ENCODE measurements around the gene CCDC63. TPM values are rescaled to one million over a fixed set of nuclear protein-coding genes. Genes with fewer than 3 reads are reported as not detected.

CCDC63 gene
- total RNA-seq, 2 donors from 2014 or later: 0.95 to 3.1 TPM

GRCh38 chr12:110816248-110816647, 30.5 kb upstream of the CCDC63 start:
- H3K9me3 ChIP-seq (ENCODE audit: control insufficient read depth, low read length): no peaks in the 10 kb centered on the region
- no peak overlapping the region for H3K27ac ChIP-seq (ENCODE audit: low read depth, low read length)
- no peaks in the 10 kb centered on the region for H3K4me1 ChIP-seq (ENCODE audit: control insufficient read depth, insufficient read depth, low read length)
- no peak overlapping the region for H3K4me3 ChIP-seq (ENCODE audit: low read length)
- Mint-ChIP-seq H3K27me3 (ENCODE audit: insufficient read depth) (peaks cover 75% of the 10 kb centered on the region), H3K27ac (no peak overlapping the region), H3K4me1 (peaks cover 6% of the 10 kb centered on the region), H3K36me3 (ENCODE audit: low read depth) (no peaks in the 10 kb centered on the region), H3K9me3 (no peaks in the 10 kb centered on the region), H3K4me3 (no peak overlapping the region)
- 77% methylated on average over 1 of the region's 1 CpG; no CpG with 5 or more reads in 1 of the 2 experiments for WGBS, 2 experiments (ENCODE audit: insufficient coverage in 1 of 2, insufficient read length in 1 of 2)
- no peak for DNase-seq
- H3K9ac ChIP-seq (ENCODE audit: extremely low read depth, low read length, poor library complexity, severe bottlenecking): no peak overlapping the region
- peaks cover 59% of the 10 kb centered on the region for H3K27me3 ChIP-seq (ENCODE audit: control insufficient read depth, insufficient read depth, low read length, poor library complexity, severe bottlenecking)
- no peak for TF ChIP-seq CTCF (conservative IDR thresholded peaks at IDR 0.05)
- H3K36me3 ChIP-seq (ENCODE audit: control insufficient read depth, insufficient read depth, low read length): no peaks in the 10 kb centered on the region

GRCh38 chr12:110816779-110817178, 30.0 kb upstream of the CCDC63 start:
- WGBS, 2 experiments (ENCODE audit: insufficient coverage in 1 of 2, insufficient read length in 1 of 2): 0 to 53% methylated on average over 1 of the region's 1 CpG
- Mint-ChIP-seq H3K27ac (no peak overlapping the region), H3K36me3 (ENCODE audit: low read depth) (no peaks in the 10 kb centered on the region), H3K27me3 (ENCODE audit: insufficient read depth) (peaks cover 74% of the 10 kb centered on the region), H3K4me3 (no peak overlapping the region), H3K4me1 (peaks cover 6% of the 10 kb centered on the region), H3K9me3 (no peaks in the 10 kb centered on the region)
- Histone ChIP-seq H3K36me3 (ENCODE audit: control insufficient read depth, insufficient read depth, low read length) (no peaks in the 10 kb centered on the region), H3K9me3 (ENCODE audit: control insufficient read depth, low read length) (no peaks in the 10 kb centered on the region), H3K27ac (ENCODE audit: low read depth, low read length) (no peak overlapping the region), H3K4me3 (ENCODE audit: low read length) (no peak overlapping the region), H3K9ac (ENCODE audit: extremely low read depth, low read length, poor library complexity, severe bottlenecking) (no peak overlapping the region), H3K4me1 (ENCODE audit: control insufficient read depth, insufficient read depth, low read length) (no peaks in the 10 kb centered on the region), H3K27me3 (ENCODE audit: control insufficient read depth, insufficient read depth, low read length, poor library complexity, severe bottlenecking) (peaks cover 54% of the 10 kb centered on the region)
- no peak for DNase-seq
- no peak for TF ChIP-seq CTCF (conservative IDR thresholded peaks at IDR 0.05)

GRCh38 chr12:110818511-110818910, 28.3 kb upstream of the CCDC63 start:
- H3K4me1 Mint-ChIP-seq: no peaks in the 10 kb centered on the region
- no peaks in the 10 kb centered on the region for H3K36me3 ChIP-seq (ENCODE audit: control insufficient read depth, insufficient read depth, low read length)
- WGBS, 2 experiments (ENCODE audit: insufficient coverage in 1 of 2, insufficient read length in 1 of 2): 86 to 94% methylated on average over 5 of the region's 5 CpGs

More at GRCh38 chr12:110818511-110818910, 28.3 kb upstream of the CCDC63 start:
- Histone ChIP-seq H3K4me3 (ENCODE audit: low read length) (no peak overlapping the region), H3K4me1 (ENCODE audit: control insufficient read depth, insufficient read depth, low read length) (no peaks in the 10 kb centered on the region), H3K9ac (ENCODE audit: extremely low read depth, low read length, poor library complexity, severe bottlenecking) (no peak overlapping the region), H3K9me3 (ENCODE audit: control insufficient read depth, low read length) (no peaks in the 10 kb centered on the region), H3K27ac (ENCODE audit: low read depth, low read length) (no peak overlapping the region), H3K27me3 (ENCODE audit: control insufficient read depth, insufficient read depth, low read length, poor library complexity, severe bottlenecking) (peaks cover 40% of the 10 kb centered on the region)
- H3K36me3 Mint-ChIP-seq (ENCODE audit: low read depth): no peaks in the 10 kb centered on the region
- no peak overlapping the region for H3K27ac Mint-ChIP-seq
- no peak overlapping the region for H3K4me3 Mint-ChIP-seq
- no peaks in the 10 kb centered on the region for H3K9me3 Mint-ChIP-seq
- no peak for TF ChIP-seq CTCF (conservative IDR thresholded peaks at IDR 0.05)
- peaks cover 64% of the 10 kb centered on the region for H3K27me3 Mint-ChIP-seq (ENCODE audit: insufficient read depth)
- DNase-seq: no peak
